Nephron progenitor cell (in vitro differentiated cells): ENCODE data around the gene LTBP1.

Experiments
- DNase-seq: peaks from one replicate; pipeline ENCODE4 v3.0.0; 2021
- H3K27ac Mint-ChIP-seq: 2 replicates; pipeline ENCODE4 v1.8.0; 2021; ENCODE audit warnings: mild to moderate bottlenecking, moderate library complexity, mixed read lengths
- H3K27me3 Mint-ChIP-seq: 2 replicates; pipeline ENCODE4 v1.8.0; 2021; ENCODE audit warnings: mild to moderate bottlenecking, low read depth, mixed read lengths; ENCODE audit not compliant: poor library complexity
- H3K36me3 Mint-ChIP-seq: 2 replicates; pipeline ENCODE4 v1.8.0; 2021; ENCODE audit warnings: low read depth, mixed read lengths
- H3K4me1 Mint-ChIP-seq: 2 replicates; pipeline ENCODE4 v1.8.0; 2021; ENCODE audit warnings: mixed read lengths
- H3K4me3 Mint-ChIP-seq: 2 replicates; pipeline ENCODE4 v1.8.0; 2021; ENCODE audit warnings: mild to moderate bottlenecking, moderate library complexity, mixed read lengths
- H3K9me3 Mint-ChIP-seq: 2 replicates; pipeline ENCODE4 v1.8.0; 2021; ENCODE audit warnings: mild to moderate bottlenecking, moderate library complexity, mixed read lengths
- CTCF ChIP-seq: fragments of 200-600 bp; sonication (generic); IDR thresholded peaks from 2 replicates; pipeline ENCODE4 v1.5.0; 2021; ENCODE audit warnings: antibody characterized with exemption

The LTBP1 gene

GRCh38 chr2:33110461-33110860 is 163.7 kb downstream of the LTBP1 start:
- peak overlapping the region; percentile 6 for H3K27ac Mint-ChIP-seq
- DNase-seq = no peak
- peaks cover 45% of the 10 kb centered on the region for H3K36me3 Mint-ChIP-seq
- no peaks in the 10 kb centered on the region for H3K27me3 Mint-ChIP-seq
- no peak overlapping the region for H3K4me3 Mint-ChIP-seq
- H3K9me3 Mint-ChIP-seq = peaks cover 9% of the 10 kb centered on the region
- TF ChIP-seq CTCF = no peak
- H3K4me1 Mint-ChIP-seq = peaks cover 26% of the 10 kb centered on the region

GRCh38 chr2:33111002-33111446 is 164.3 kb downstream of the LTBP1 start:
- no peak for TF ChIP-seq CTCF

GRCh38 chr2:33115196-33115595 is 168.4 kb downstream of the LTBP1 start:
- Mint-ChIP-seq H3K27ac (no peak overlapping the region), H3K36me3 (peaks cover 71% of the 10 kb centered on the region), H3K4me1 (peaks cover 38% of the 10 kb centered on the region), H3K4me3 (no peak overlapping the region), H3K27me3 (no peaks in the 10 kb centered on the region), H3K9me3 (peaks cover 17% of the 10 kb centered on the region)
- TF ChIP-seq CTCF = no peak
- no peak for DNase-seq

More at GRCh38 chr2:33111002-33111446, 164.3 kb downstream of the LTBP1 start:
- no peaks in the 10 kb centered on the region for H3K27me3 Mint-ChIP-seq
- peaks cover 31% of the 10 kb centered on the region for H3K4me1 Mint-ChIP-seq
- H3K36me3 Mint-ChIP-seq = peaks cover 44% of the 10 kb centered on the region
- H3K4me3 Mint-ChIP-seq = no peak overlapping the region
- H3K9me3 Mint-ChIP-seq = peaks cover 3% of the 10 kb centered on the region
- no peak for DNase-seq
- peak overlapping the region; percentile 79 for H3K27ac Mint-ChIP-seq

GRCh38 chr2:33115728-33116127 is 169.0 kb downstream of the LTBP1 start:
- H3K9me3 Mint-ChIP-seq = peaks cover 21% of the 10 kb centered on the region
- DNase-seq = no peak
- peaks cover 71% of the 10 kb centered on the region for H3K36me3 Mint-ChIP-seq
- no peak overlapping the region for H3K4me3 Mint-ChIP-seq
- H3K27me3 Mint-ChIP-seq = no peaks in the 10 kb centered on the region
- H3K4me1 Mint-ChIP-seq = peaks cover 32% of the 10 kb centered on the region
- TF ChIP-seq CTCF = no peak
- no peak overlapping the region for H3K27ac Mint-ChIP-seq

GRCh38 chr2:33116799-33117198 is 170.0 kb downstream of the LTBP1 start:
- TF ChIP-seq CTCF = no peak
- Mint-ChIP-seq H3K9me3 (peaks cover 21% of the 10 kb centered on the region), H3K4me3 (no peak overlapping the region), H3K4me1 (peaks cover 23% of the 10 kb centered on the region), H3K27me3 (no peaks in the 10 kb centered on the region), H3K27ac (peak overlapping the region; percentile 40), H3K36me3 (peaks cover 81% of the 10 kb centered on the region)
- peak; percentile 8 for DNase-seq

- no peak for DNase-seq
- Mint-ChIP-seq H3K27ac (no peak overlapping the region), H3K27me3 (no peaks in the 10 kb centered on the region), H3K36me3 (peaks cover 75% of the 10 kb centered on the region), H3K4me1 (peaks cover 23% of the 10 kb centered on the region), H3K9me3 (peaks cover 21% of the 10 kb centered on the region), H3K4me3 (no peak overlapping the region)
- TF ChIP-seq CTCF = no peak
Measured at GRCh38 chr2:33118651-33119050, 171.9 kb downstream of the LTBP1 start.
